NCI-H2196 (cell line): ENCODE measurements around the gene ARGLU1.

Experiments
- DNase-seq: peaks from one replicate; lab custom pipeline; 2025; ENCODE audit not compliant: unreplicated experiment; lab: John Stamatoyannopoulos, UW

Gene ARGLU1

GRCh38 chr13:106587787-106588186 is 19.9 kb upstream of the ARGLU1 start:
- DNase-seq = no peak

- DNase-seq = no peak
These were observed 18.8 kb upstream of the ARGLU1 start for GRCh38 chr13:106586648-106587166.

GRCh38 chr13:106581225-106581624 is 13.3 kb upstream of the ARGLU1 start:
- no peak for DNase-seq

GRCh38 chr13:106575896-106576295 is 8.0 kb upstream of the ARGLU1 start:
- DNase-seq = no peak

GRCh38 chr13:106573868-106574267 is 5.9 kb upstream of the ARGLU1 start:
- DNase-seq = no peak

GRCh38 chr13:106573284-106573846 is 5.4 kb upstream of the ARGLU1 start:
- no peak for DNase-seq

GRCh38 chr13:106570299-106570852 is 2.4 kb upstream of the ARGLU1 start:
- no peak for DNase-seq

- no peak for DNase-seq
These were observed 1.5 kb upstream of the ARGLU1 start for GRCh38 chr13:106569233-106570095.

GRCh38 chr13:106568299-106569003 is 514 bp upstream of the ARGLU1 start:
- no peak for DNase-seq

GRCh38 chr13:106566641-106567473 is 1.1 kb downstream of the ARGLU1 start:
- no peak for DNase-seq

GRCh38 chr13:106565127-106565775 is 2.7 kb downstream of the ARGLU1 start:
- no peak for DNase-seq

- DNase-seq = no peak
These were observed 5.6 kb downstream of the ARGLU1 start for GRCh38 chr13:106562301-106562700.

- no peak for DNase-seq
These were observed 6.3 kb downstream of the ARGLU1 start for GRCh38 chr13:106561551-106562170.

GRCh38 chr13:106560821-106561220 is 7.1 kb downstream of the ARGLU1 start:
- no peak for DNase-seq

GRCh38 chr13:106558527-106558926 is 9.4 kb downstream of the ARGLU1 start:
- no peak for DNase-seq

- no peak for DNase-seq
These were observed 12.2 kb downstream of the ARGLU1 start for GRCh38 chr13:106555631-106556328.

GRCh38 chr13:106551751-106552150 is 16.2 kb downstream of the ARGLU1 start:
- no peak for DNase-seq

- DNase-seq = no peak
These were observed 16.6 kb downstream of the ARGLU1 start for GRCh38 chr13:106551350-106551749.

- DNase-seq = no peak
These were observed 17.3 kb downstream of the ARGLU1 start for GRCh38 chr13:106550570-106551135.
